Upper lobe of left lung (tissue), 6 donors: Measurements from ENCODE around the gene PTPN5. TPM values are rescaled to one million over a fixed set of nuclear protein-coding genes. Genes with fewer than 3 reads are reported as not detected.
A peak's percentile ranks its signal among the peaks of the same experiment; 100 is the strongest.

Experiments
- ATAC-seq, 2 donors: fragments of 200-7000 bp; cut with Tn5 transposase; one replicate each; pipeline ENCODE4 v1.9.1; 2022; ENCODE audit warnings: mild to moderate bottlenecking in 2 of 2, moderate library complexity in 2 of 2; ENCODE audit not compliant: low FRiP score in 2 of 2
- DNase-seq, 2 donors: peaks; one replicate each; pipeline ENCODE4 v3.0.0-alpha.2; 2019 to 2020
- H3K27ac ChIP-seq, 4 donors: fragments of 200-600 bp; sonication (generic); one replicate each; pipeline ENCODE4 v1.5.1; 2016 to 2019
- H3K27me3 ChIP-seq, 4 donors: fragments of 200-600 bp; sonication (generic); one replicate each; pipeline ENCODE4 v1.5.1; 2017 to 2019
- H3K36me3 ChIP-seq, 4 donors: fragments of 200-600 bp; sonication (generic); one replicate each; pipeline ENCODE4 v1.5.1; 2016 to 2019
- H3K4me1 ChIP-seq, 4 donors: fragments of 200-600 bp; sonication (generic); one replicate each; pipeline ENCODE4 v1.5.1; 2018 to 2019
- H3K4me3 ChIP-seq, 4 donors: fragments of 200-600 bp; sonication (generic); one replicate each; pipeline ENCODE4 v1.5.1; 2017 to 2019; ENCODE audit warnings: mild to moderate bottlenecking in 2 of 4, moderate library complexity in 1 of 4
- H3K9me3 ChIP-seq, 4 donors: fragments of 200-600 bp; sonication (generic); one replicate each; pipeline ENCODE4 v1.5.1; 2018 to 2019
- CTCF ChIP-seq, 6 experiments: fragments of 450-650 bp in 4 of 6; fragments of 200-600 bp in 2 of 6; sonication (generic) in 2 of 6; IDR thresholded peaks; one replicate each; pipeline ENCODE4 v1.5.1; 2016 to 2019; ENCODE audit warnings: antibody characterized with exemption in 6 of 6
- EP300 ChIP-seq, 4 donors: sonication (generic); formaldehyde crosslinking; IDR thresholded peaks; one replicate each; pipeline ENCODE4 v1.5.1; 2017; ENCODE audit warnings: antibody characterized with exemption in 4 of 4, control low read depth in 2 of 4
- POLR2A ChIP-seq, 4 donors: fragments of 450-650 bp; IDR thresholded peaks; one replicate each; pipeline ENCODE4 v1.5.1; 2016 to 2017; ENCODE audit warnings: antibody characterized with exemption in 4 of 4, mild to moderate bottlenecking in 2 of 4
- POLR2AphosphoS5 ChIP-seq, 2 donors: sonication (generic); formaldehyde crosslinking; IDR thresholded peaks; one replicate each; pipeline ENCODE4 v1.5.1; 2017; ENCODE audit warnings: antibody characterized with exemption in 2 of 2
- WGBS, 2 donors: methylation state at CpG; one replicate each; pipeline ENCODE4 v1.1.5; 2017 to 2018; 5-methylcytosine and 5-hydroxymethylcytosine counted together
- total RNA-seq, 6 donors: library from RNA; depleted of rRNA in 4 of 6; stranded (reverse); fragments of >200 nt in 4 of 6; gene quantifications; one replicate each; pipeline versions ENCODE4 v1.1.0 to v1.2.1, GENCODE V29; 2016 to 2021
- donor health status: DM: no; HTN: no; CAD: no; lungs with moderate emphysema.
- donor health status: DM: no; HTN: yes; CAD: no; lungs with severe emphysema.

The PTPN5 gene
- total RNA-seq, 6 donors from 2014 or later, result 0.31 to 1.8 (median 1.0) TPM; not detected in 2

- peak; percentile 41 to 77 for ATAC-seq
- WGBS, 2 donors, result 0 to 11% methylated on average over 1 to 40 of the region's 46 CpGs
Measured at GRCh38 chr11:18705651-18706281, 85.8 kb downstream of the PTPN5 start.

GRCh38 chr11:18704698-18705097 lies 86.9 kb downstream of the PTPN5 start:
- no peak for DNase-seq

More at GRCh38 chr11:18705651-18706281, 85.8 kb downstream of the PTPN5 start:
- peaks cover 8 to 31% (median 13%) of the 10 kb centered on the region in 4 donors for H3K4me1 ChIP-seq
- DNase-seq, result peak; percentile 34 to 90
- peak overlapping the region; percentile 49 to 61 (median 54) for H3K4me3 ChIP-seq
- H3K27me3 ChIP-seq, result no peaks in the 10 kb centered on the region
- H3K27ac ChIP-seq, result peak overlapping the region; percentile 57 to 80 (median 76)
- no peaks in the 10 kb centered on the region for H3K9me3 ChIP-seq
- peaks cover 0 to 4% (median 2%) of the 10 kb centered on the region in 4 donors for H3K36me3 ChIP-seq
- TF ChIP-seq CTCF (IDR thresholded peaks at IDR 0.05) (no peak), POLR2A (IDR thresholded peaks at IDR 0.05) (peak in 1 of 4 donors; percentile 42)

GRCh38 chr11:18704045-18704645 lies 87.5 kb downstream of the PTPN5 start:
- 77% methylated on average over 3 to 5 of the region's 5 CpGs for WGBS, 2 donors
- Histone ChIP-seq H3K4me1 (peaks cover 17 to 44% (median 20%) of the 10 kb centered on the region in 4 donors), H3K9me3 (no peaks in the 10 kb centered on the region), H3K4me3 (no peak overlapping the region), H3K27me3 (no peaks in the 10 kb centered on the region), H3K36me3 (peaks cover 0 to 4% (median 2%) of the 10 kb centered on the region in 4 donors), H3K27ac (no peak overlapping the region)
- TF ChIP-seq POLR2AphosphoS5 (IDR thresholded peaks at IDR 0.05) (no peak), CTCF (IDR thresholded peaks at IDR 0.05) (no peak), POLR2A (IDR thresholded peaks at IDR 0.05) (no peak), EP300 (IDR thresholded peaks at IDR 0.05) (no peak)
- ATAC-seq (no peak), DNase-seq (no peak)

More at GRCh38 chr11:18704698-18705097, 86.9 kb downstream of the PTPN5 start:
- no peak for TF ChIP-seq POLR2A (IDR thresholded peaks at IDR 0.05)
- TF ChIP-seq EP300 (IDR thresholded peaks at IDR 0.05), result no peak
- no peak for TF ChIP-seq CTCF (IDR thresholded peaks at IDR 0.05)
- no peak for TF ChIP-seq POLR2AphosphoS5 (IDR thresholded peaks at IDR 0.05)
- Histone ChIP-seq H3K27me3 (no peaks in the 10 kb centered on the region), H3K4me1 (peaks cover 14 to 39% (median 17%) of the 10 kb centered on the region in 4 donors), H3K9me3 (no peaks in the 10 kb centered on the region), H3K4me3 (no peak overlapping the region), H3K27ac (no peak overlapping the region), H3K36me3 (peaks cover 0 to 4% (median 2%) of the 10 kb centered on the region in 4 donors)
- no peak for ATAC-seq
- 55 to 62% methylated on average over 1 of the region's 1 CpG for WGBS, 2 donors

- Histone ChIP-seq H3K36me3 (peaks cover 0 to 4% (median 2%) of the 10 kb centered on the region in 4 donors), H3K27ac (no peak overlapping the region), H3K4me3 (no peak overlapping the region), H3K9me3 (no peaks in the 10 kb centered on the region), H3K4me1 (peaks cover 17 to 50% (median 22%) of the 10 kb centered on the region in 4 donors), H3K27me3 (no peaks in the 10 kb centered on the region)
- ATAC-seq (no peak), DNase-seq (no peak)
- TF ChIP-seq EP300 (IDR thresholded peaks at IDR 0.05), result no peak
- TF ChIP-seq POLR2AphosphoS5 (IDR thresholded peaks at IDR 0.05), result no peak
- no peak for TF ChIP-seq POLR2A (IDR thresholded peaks at IDR 0.05)
- no peak for TF ChIP-seq CTCF (IDR thresholded peaks at IDR 0.05)
- 51 to 79% methylated on average over 2 of the region's 2 CpGs for WGBS, 2 donors
Measured at GRCh38 chr11:18703001-18703763, 88.4 kb downstream of the PTPN5 start.
